Esophagus muscularis mucosa (tissue), 4 donors: ENCODE measurements around the gene HDAC3. TPM values are rescaled to one million over a fixed set of nuclear protein-coding genes. Genes with fewer than 3 reads are reported as not detected.

Source experiments
- DNase-seq: peaks from one replicate; pipeline ENCODE4 v3.0.0-alpha.2; 2017; ENCODE audit errors: extremely low spot score
- H3K27ac ChIP-seq, 4 donors: fragments of 200-600 bp; sonication (generic); replicated peaks in 1 of 4; 1 replicate in 3 of 4; 2 replicates in 1 of 4; pipeline ENCODE4 v1.5.1; 2016 to 2019; ENCODE audit warnings: mild to moderate bottlenecking in 1 of 4
- H3K27me3 ChIP-seq, 4 donors: fragments of 200-600 bp; sonication (generic); one replicate each; pipeline versions ENCODE4 v1.5.1 to v1.6.0; 2016 to 2019
- H3K36me3 ChIP-seq, 4 donors: fragments of 200-600 bp; sonication (generic); one replicate each; pipeline ENCODE4 v1.5.1; 2016 to 2019
- H3K4me1 ChIP-seq, 4 donors: fragments of 200-600 bp; sonication (generic); one replicate each; pipeline ENCODE4 v1.5.1; 2016 to 2019
- H3K4me3 ChIP-seq, 4 donors: fragments of 200-600 bp; sonication (generic); 1 replicate in 2 of 4; 2 replicates in 2 of 4; pipeline ENCODE4 v1.5.1; 2016 to 2019; ENCODE audit warnings: mild to moderate bottlenecking in 4 of 4, moderate library complexity in 1 of 4
- H3K9me3 ChIP-seq, 4 donors: fragments of 200-600 bp; sonication (generic); 1 replicate in 3 of 4; 2 replicates in 1 of 4; pipeline ENCODE4 v1.5.1; 2016 to 2019
- CTCF ChIP-seq, 3 experiments: fragments of 200-600 bp in 2 of 3; fragments of 450-650 bp in 1 of 3; sonication (generic) in 2 of 3; IDR thresholded peaks; one replicate each; pipeline ENCODE4 v1.5.1; 2017 to 2019; ENCODE audit warnings: antibody characterized with exemption in 3 of 3, mild to moderate bottlenecking in 2 of 3, moderate library complexity in 1 of 3
- EP300 ChIP-seq: sonication (generic); formaldehyde crosslinking; IDR thresholded peaks from one replicate; pipeline ENCODE4 v1.6.1; 2017; ENCODE audit warnings: antibody characterized with exemption
- POLR2A ChIP-seq: fragments of 450-650 bp; IDR thresholded peaks from one replicate; pipeline ENCODE4 v1.6.1; 2017; ENCODE audit warnings: antibody characterized with exemption, moderate library complexity, mild to moderate bottlenecking, low read depth
- POLR2AphosphoS5 ChIP-seq, 2 donors: sonication (generic); formaldehyde crosslinking; IDR thresholded peaks; one replicate each; pipeline ENCODE4 v1.6.1; 2017; ENCODE audit warnings: antibody characterized with exemption in 2 of 2
- WGBS: methylation state at CpG from one replicate; pipeline ENCODE4 v1.1.5; 2018; 5-methylcytosine and 5-hydroxymethylcytosine counted together
- intact Hi-C: fragments of 100-400 bp; cut with DNase I; formaldehyde crosslinking; loops from one replicate; pipeline ENCODE4 v1.15.1; 2023
- total RNA-seq, 4 donors: library from RNA; depleted of rRNA; stranded (reverse); fragments of >200 nt; gene quantifications; one replicate each; pipeline versions ENCODE4 v1.1.0 to v1.2.1, GENCODE V29; 2016

Gene HDAC3
- total RNA-seq, 4 donors from 2014 or later: 30.3 to 54.4 (median 44.3) TPM

DNA sequence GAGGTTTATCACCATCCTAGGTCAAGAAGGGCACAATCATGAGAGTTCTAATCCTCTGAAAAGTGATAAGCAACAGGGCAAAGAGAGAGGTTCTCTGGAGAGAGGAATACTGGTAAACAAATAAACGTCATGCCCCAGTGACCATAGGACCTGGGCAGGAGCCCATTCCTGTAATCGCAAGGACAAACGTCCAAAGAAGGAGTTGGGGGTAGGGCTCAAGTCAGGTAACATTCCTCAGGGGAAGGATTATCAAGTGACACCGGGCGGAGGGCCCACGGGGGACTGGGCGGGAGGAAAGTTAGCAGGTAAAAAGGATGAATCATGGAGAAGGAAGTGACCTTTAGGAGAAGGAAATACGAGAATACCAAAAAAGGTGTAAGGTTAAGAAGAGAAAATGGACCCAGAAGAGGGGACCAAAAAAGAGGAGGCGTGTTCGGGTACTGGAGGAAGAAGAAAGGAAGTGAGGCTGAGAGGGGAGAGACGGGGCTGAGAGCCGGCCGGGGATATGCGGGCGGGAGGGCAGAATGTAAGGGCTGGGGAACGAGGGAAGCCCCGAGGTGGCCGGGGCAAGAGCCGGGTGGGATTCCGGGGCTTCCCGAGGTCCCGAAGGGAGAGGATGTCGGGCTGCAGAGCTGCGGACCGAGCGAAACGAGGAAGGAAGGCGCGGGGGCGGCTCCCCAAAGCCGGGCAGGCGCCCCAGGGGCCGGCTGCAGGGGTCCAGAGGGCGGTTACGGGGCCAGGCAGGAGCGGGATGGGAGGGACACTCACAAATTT lies 18.4 kb downstream of the HDAC3 start:
- no peak for TF ChIP-seq POLR2AphosphoS5 (IDR thresholded peaks at IDR 0.05)
- no peak for TF ChIP-seq EP300
- no peak for TF ChIP-seq CTCF (IDR thresholded peaks at IDR 0.05)
- no peak for TF ChIP-seq POLR2A
- Histone ChIP-seq H3K27me3 (no peaks in the 10 kb centered on the region), H3K27ac (peak overlapping the region; percentile 83 to 93 (median 91)), H3K9me3 (no peaks in the 10 kb centered on the region), H3K36me3 (peaks cover 10 to 32% (median 28%) of the 10 kb centered on the region in 4 donors), H3K4me1 (peaks cover 24 to 36% (median 31%) of the 10 kb centered on the region in 4 donors), H3K4me3 (peak overlapping the region; percentile 75 to 93 (median 88))
- intact Hi-C loops: no loop called here
- under 1% methylated on average over 32 of the region's 36 CpGs for WGBS
- no peak for DNase-seq

DNA sequence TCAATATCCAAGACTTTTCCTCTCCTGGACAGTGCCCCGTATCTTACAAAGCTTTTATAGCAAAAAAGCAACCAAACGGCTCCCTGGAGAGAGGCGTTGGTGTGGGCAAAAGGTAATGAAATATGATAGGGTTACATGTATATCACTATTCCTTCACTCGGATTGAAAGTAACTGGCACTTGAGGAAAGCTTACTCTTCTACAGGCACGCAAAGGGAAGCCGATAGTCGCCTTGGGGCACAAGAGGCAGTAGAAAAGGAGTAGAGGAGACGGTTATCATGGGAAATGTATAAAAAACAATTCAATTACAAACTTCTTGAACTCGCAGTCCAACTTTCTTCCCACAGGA lies 19.0 kb downstream of the HDAC3 start:
- Histone ChIP-seq H3K27ac (peak overlapping the region; percentile 83 to 93 (median 91)), H3K9me3 (no peaks in the 10 kb centered on the region), H3K27me3 (no peaks in the 10 kb centered on the region), H3K4me1 (peaks cover 27 to 36% (median 31%) of the 10 kb centered on the region in 4 donors), H3K36me3 (peaks cover 10 to 26% (median 22%) of the 10 kb centered on the region in 4 donors), H3K4me3 (peak overlapping the region; percentile 75 to 93 (median 88))
- intact Hi-C loops: no loop called here
- no peak for TF ChIP-seq EP300
- TF ChIP-seq POLR2A: no peak
- TF ChIP-seq POLR2AphosphoS5 (IDR thresholded peaks at IDR 0.05): no peak
- TF ChIP-seq CTCF (IDR thresholded peaks at IDR 0.05): no peak
- WGBS: 22% methylated on average over 9 of the region's 9 CpGs
- no peak for DNase-seq

DNA sequence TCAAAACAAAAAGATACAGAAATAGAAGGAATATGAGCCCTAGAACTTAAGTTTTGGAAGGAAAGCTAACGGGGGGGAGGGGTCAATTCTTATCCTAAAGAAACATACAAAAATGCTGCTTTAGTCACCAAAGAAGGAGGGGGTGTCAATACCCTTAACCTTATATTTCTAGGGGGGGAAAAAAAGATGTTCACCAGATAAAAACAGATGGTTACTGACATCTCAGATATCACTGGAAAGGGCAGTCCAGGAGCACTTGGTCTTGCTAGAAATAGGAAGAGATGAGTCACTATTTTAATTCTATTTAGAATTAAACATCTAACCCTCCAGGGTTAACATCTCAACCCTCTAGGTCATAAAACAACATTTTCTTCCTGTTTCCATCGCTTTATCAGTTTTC lies 19.5 kb downstream of the HDAC3 start:
- peak overlapping the region in 3 of 4 donors; percentile 84 to 93 (median 91) for H3K4me3 ChIP-seq
- no peaks in the 10 kb centered on the region for H3K9me3 ChIP-seq
- H3K4me1 ChIP-seq: peaks cover 27 to 36% (median 31%) of the 10 kb centered on the region in 4 donors
- 50% methylated on average over 2 of the region's 2 CpGs for WGBS
- DNase-seq: no peak
- peak overlapping the region; percentile 83 to 93 (median 91) for H3K27ac ChIP-seq
- peaks cover 10 to 21% (median 17%) of the 10 kb centered on the region in 4 donors for H3K36me3 ChIP-seq
- H3K27me3 ChIP-seq: no peaks in the 10 kb centered on the region
- intact Hi-C loops: no loop called here
- TF ChIP-seq CTCF (IDR thresholded peaks at IDR 0.05): no peak
- TF ChIP-seq POLR2AphosphoS5 (IDR thresholded peaks at IDR 0.05): no peak
- no peak for TF ChIP-seq EP300

- intact Hi-C loops: no loop called here
- no peak overlapping the region for H3K27ac ChIP-seq
- no peak overlapping the region for H3K4me3 ChIP-seq
- no peaks in the 10 kb centered on the region for H3K27me3 ChIP-seq
- peaks cover 27 to 36% (median 31%) of the 10 kb centered on the region in 4 donors for H3K4me1 ChIP-seq
- no peaks in the 10 kb centered on the region for H3K9me3 ChIP-seq
- peaks cover 5 to 11% (median 7%) of the 10 kb centered on the region in 4 donors for H3K36me3 ChIP-seq
- 64% methylated on average over 9 of the region's 9 CpGs for WGBS
- TF ChIP-seq CTCF (IDR thresholded peaks at IDR 0.05) (no peak), POLR2A (no peak), POLR2AphosphoS5 (IDR thresholded peaks at IDR 0.05) (no peak), EP300 (no peak)
- no peak for DNase-seq
These were observed 20.5 kb downstream of the HDAC3 start for GRCh38 chr5:141615991-141616720.
